ENCODE results near the gene ZNF805. TPM values are rescaled to one million over a fixed set of nuclear protein-coding genes. Genes with fewer than 3 reads are reported as not detected.
A peak's percentile ranks its signal among the peaks of the same experiment; 100 is the strongest.
"Not testable (repeated sequence)": the region's sequence is repeated elsewhere in the genome, so short reads cannot be mapped to it uniquely, and the experiment has no call there.

ZNF805 gene
- 10 to 100 TPM; 10.7 to 12.8 (median 11.9) TPM for total RNA-seq (2021; fragmentation: NEBNext Ultra II Directional; extraction: Animal tissue kit (Norgen Biotek cat#: 25700))
- long read RNA-seq, partial matches to known transcripts = 0 of 3 reads
- long read RNA-seq, other reads (novel, unspliced or antisense) = 0 of 3 reads

- Mint-ChIP-seq H3K9me3 (no peaks in the 10 kb centered on the region), H3K4me1 (ENCODE audit: low read depth) (peaks cover 13% of the 10 kb centered on the region), H3K4me3 (peak within 1 kb of the TSS; percentile 86), H3K36me3 (ENCODE audit: low read depth) (peaks cover 13% of the 10 kb centered on the region), H3K27me3 (ENCODE audit: insufficient read depth) (peaks cover 3% of the 10 kb centered on the region), H3K27ac (peak within 1 kb of the TSS; percentile 87)
- peak; percentile 57 for TF ChIP-seq CTCF (IDR thresholded peaks at IDR 0.05)
- DNase-seq = peak; percentile 85
These were observed at the start of gene ZNF805 for GRCh38 chr19:57240311-57241090. Gene ZNF805 (plus strand): TSS chr19:57240632. CDS start chr19:57240892, 260 bp downstream.

- Mint-ChIP-seq H3K27ac (peak within 1 kb of the TSS; percentile 94), H3K9me3 (peaks cover 20% of the 10 kb centered on the region), H3K4me1 (ENCODE audit: low read depth) (peaks cover 33% of the 10 kb centered on the region), H3K4me3 (peak within 1 kb of the TSS; percentile 98), H3K36me3 (ENCODE audit: low read depth) (peaks cover 62% of the 10 kb centered on the region), H3K27me3 (ENCODE audit: insufficient read depth) (peaks cover 5% of the 10 kb centered on the region)
- TF ChIP-seq CTCF (IDR thresholded peaks at IDR 0.05) = no peak; the same call in none of the 2 replicates
- DNase-seq = peak; percentile 73
These were observed 49.0 kb upstream of the ZNF805 start, which contains the start of gene ZNF264 for GRCh38 chr19:57191141-57192076. Gene ZNF264 (plus strand): TSS chr19:57191500. CDS start chr19:57191914, 414 bp downstream.

- peak overlapping the region; percentile 98 for H3K4me3 Mint-ChIP-seq
- peaks cover 69% of the 10 kb centered on the region for H3K36me3 Mint-ChIP-seq (ENCODE audit: low read depth)
- peaks cover 33% of the 10 kb centered on the region for H3K4me1 Mint-ChIP-seq (ENCODE audit: low read depth)
- H3K27me3 Mint-ChIP-seq (ENCODE audit: insufficient read depth) = peaks cover 5% of the 10 kb centered on the region
- TF ChIP-seq CTCF (IDR thresholded peaks at IDR 0.05) = no peak
- H3K27ac Mint-ChIP-seq = peak overlapping the region; percentile 82
- peaks cover 19% of the 10 kb centered on the region for H3K9me3 Mint-ChIP-seq
- no peak for DNase-seq
These were observed 48.4 kb upstream of the ZNF805 start for GRCh38 chr19:57192077-57192420.

GRCh38 chr19:57192993-57193392 lies 47.4 kb upstream of the ZNF805 start:
- no peak for TF ChIP-seq CTCF (IDR thresholded peaks at IDR 0.05)
- DNase-seq = no peak
- Mint-ChIP-seq H3K27me3 (ENCODE audit: insufficient read depth) (peaks cover 5% of the 10 kb centered on the region), H3K27ac (no peak overlapping the region), H3K4me1 (ENCODE audit: low read depth) (peaks cover 33% of the 10 kb centered on the region), H3K36me3 (ENCODE audit: low read depth) (peaks cover 76% of the 10 kb centered on the region), H3K4me3 (peak overlapping the region; percentile 98), H3K9me3 (peaks cover 14% of the 10 kb centered on the region; the same call in 1 of the 2 replicates)

GRCh38 chr19:57197874-57198273 lies 42.6 kb upstream of the ZNF805 start:
- not testable (repeated sequence) for H3K9me3 Mint-ChIP-seq; H3K27ac Mint-ChIP-seq; H3K27me3 Mint-ChIP-seq (ENCODE audit: insufficient read depth); H3K4me3 Mint-ChIP-seq; DNase-seq
- peaks cover 17% of the 10 kb centered on the region for H3K4me1 Mint-ChIP-seq (ENCODE audit: low read depth)
- peaks cover 90% of the 10 kb centered on the region for H3K36me3 Mint-ChIP-seq (ENCODE audit: low read depth)

Measured in HFFc6 (cell line).